Dendritic cell treated with granulocyte-macrophage colony-stimulating factor and Interleukin-4, amounts not matched to agents 40 ng/mL and 50 ng/mL, for 4 days (primary cell): ENCODE measurements around the gene CHPF2.

Source experiments
- H3K27ac Mint-ChIP-seq: one replicate; pipeline ENCODE4 v1.8.0; 2022; ENCODE audit warnings: mild to moderate bottlenecking, mixed read lengths
- H3K27me3 Mint-ChIP-seq: one replicate; pipeline ENCODE4 v1.8.0; 2022; ENCODE audit warnings: mild to moderate bottlenecking, mixed read lengths
- H3K36me3 Mint-ChIP-seq: one replicate; pipeline ENCODE4 v1.8.0; 2022; ENCODE audit warnings: low read depth, mixed read lengths
- H3K4me1 Mint-ChIP-seq: one replicate; pipeline ENCODE4 v1.8.0; 2022; ENCODE audit warnings: low read depth, mixed read lengths
- H3K4me3 Mint-ChIP-seq: one replicate; pipeline ENCODE4 v1.8.0; 2022; ENCODE audit warnings: mild to moderate bottlenecking, moderate library complexity, mixed read lengths
- H3K9me3 Mint-ChIP-seq: one replicate; pipeline ENCODE4 v1.8.0; 2022; ENCODE audit warnings: mixed read lengths
- intact Hi-C: fragments of 100-400 bp; cut with micrococcal nuclease; formaldehyde crosslinking; loops from one replicate; pipeline ENCODE4 v1.15.0; 2022

The CHPF2 gene

GRCh38 chr7:151197932-151198331, 34.4 kb upstream of the CHPF2 start:
- Mint-ChIP-seq H3K27ac (no peak overlapping the region), H3K36me3 (no peaks in the 10 kb centered on the region)

GRCh38 chr7:151198945-151199848, 33.1 kb upstream of the CHPF2 start:
- no peaks in the 10 kb centered on the region for H3K9me3 Mint-ChIP-seq
- no peak overlapping the region for H3K4me3 Mint-ChIP-seq
- no peaks in the 10 kb centered on the region for H3K4me1 Mint-ChIP-seq
- peaks cover 23% of the 10 kb centered on the region for H3K27me3 Mint-ChIP-seq
- no peak overlapping the region for H3K27ac Mint-ChIP-seq
- H3K36me3 Mint-ChIP-seq, result no peaks in the 10 kb centered on the region
- intact Hi-C loops, result no loop called here

More at GRCh38 chr7:151197932-151198331, 34.4 kb upstream of the CHPF2 start:
- no peaks in the 10 kb centered on the region for H3K9me3 Mint-ChIP-seq
- H3K27me3 Mint-ChIP-seq, result peaks cover 17% of the 10 kb centered on the region
- no peak overlapping the region for H3K4me3 Mint-ChIP-seq
- H3K4me1 Mint-ChIP-seq, result no peaks in the 10 kb centered on the region
- intact Hi-C loops, result no loop called here

- intact Hi-C loops, result no loop called here
- Mint-ChIP-seq H3K36me3 (no peaks in the 10 kb centered on the region), H3K27ac (no peak overlapping the region), H3K9me3 (no peaks in the 10 kb centered on the region), H3K4me3 (no peak overlapping the region), H3K27me3 (peaks cover 34% of the 10 kb centered on the region), H3K4me1 (no peaks in the 10 kb centered on the region)
Measured at GRCh38 chr7:151201344-151201743, 30.9 kb upstream of the CHPF2 start.

GRCh38 chr7:151201751-151202150, 30.5 kb upstream of the CHPF2 start:
- intact Hi-C loops, result no loop called here
- Mint-ChIP-seq H3K4me1 (no peaks in the 10 kb centered on the region), H3K36me3 (no peaks in the 10 kb centered on the region), H3K4me3 (no peak overlapping the region), H3K27me3 (peaks cover 38% of the 10 kb centered on the region), H3K9me3 (no peaks in the 10 kb centered on the region), H3K27ac (no peak overlapping the region)

GRCh38 chr7:151202836-151203235, 29.4 kb upstream of the CHPF2 start:
- Mint-ChIP-seq H3K36me3 (no peaks in the 10 kb centered on the region), H3K4me3 (no peak overlapping the region), H3K9me3 (no peaks in the 10 kb centered on the region), H3K27me3 (peaks cover 48% of the 10 kb centered on the region), H3K4me1 (no peaks in the 10 kb centered on the region), H3K27ac (no peak overlapping the region)
- intact Hi-C loops, result no loop called here

- no peak overlapping the region for H3K4me3 Mint-ChIP-seq
Measured at GRCh38 chr7:151204383-151205032, 27.8 kb upstream of the CHPF2 start.

GRCh38 chr7:151205730-151206129, 26.6 kb upstream of the CHPF2 start:
- Mint-ChIP-seq H3K27me3 (peaks cover 50% of the 10 kb centered on the region), H3K36me3 (peaks cover 4% of the 10 kb centered on the region), H3K9me3 (no peaks in the 10 kb centered on the region), H3K4me1 (no peaks in the 10 kb centered on the region), H3K4me3 (no peak overlapping the region), H3K27ac (no peak overlapping the region)
- intact Hi-C loops, result no loop called here

More at GRCh38 chr7:151204383-151205032, 27.8 kb upstream of the CHPF2 start:
- H3K27ac Mint-ChIP-seq, result no peak overlapping the region
- H3K36me3 Mint-ChIP-seq, result no peaks in the 10 kb centered on the region
- H3K9me3 Mint-ChIP-seq, result no peaks in the 10 kb centered on the region
- intact Hi-C loops, result no loop called here
- H3K27me3 Mint-ChIP-seq, result peaks cover 51% of the 10 kb centered on the region
- no peaks in the 10 kb centered on the region for H3K4me1 Mint-ChIP-seq

- H3K4me3 Mint-ChIP-seq, result no peak overlapping the region
- H3K27me3 Mint-ChIP-seq, result peaks cover 50% of the 10 kb centered on the region
- intact Hi-C loops, result no loop called here
- H3K36me3 Mint-ChIP-seq, result peaks cover 8% of the 10 kb centered on the region
- H3K9me3 Mint-ChIP-seq, result no peaks in the 10 kb centered on the region
- H3K4me1 Mint-ChIP-seq, result no peaks in the 10 kb centered on the region
- no peak overlapping the region for H3K27ac Mint-ChIP-seq
Measured at GRCh38 chr7:151206914-151207313, 25.4 kb upstream of the CHPF2 start.

- intact Hi-C loops, result no loop called here
- Mint-ChIP-seq H3K27me3 (peaks cover 50% of the 10 kb centered on the region), H3K4me1 (no peaks in the 10 kb centered on the region), H3K4me3 (no peak overlapping the region), H3K36me3 (peaks cover 12% of the 10 kb centered on the region), H3K9me3 (no peaks in the 10 kb centered on the region), H3K27ac (no peak overlapping the region)
Measured at GRCh38 chr7:151207315-151207714, 25.0 kb upstream of the CHPF2 start.

- intact Hi-C loops, result no loop called here
- Mint-ChIP-seq H3K36me3 (peaks cover 17% of the 10 kb centered on the region), H3K27ac (no peak overlapping the region), H3K27me3 (peaks cover 49% of the 10 kb centered on the region), H3K4me1 (no peaks in the 10 kb centered on the region), H3K4me3 (no peak overlapping the region), H3K9me3 (no peaks in the 10 kb centered on the region)
Measured at GRCh38 chr7:151207804-151208203, 24.5 kb upstream of the CHPF2 start.

GRCh38 chr7:151208253-151208862, 23.9 kb upstream of the CHPF2 start:
- Mint-ChIP-seq H3K27me3 (peaks cover 45% of the 10 kb centered on the region), H3K4me1 (no peaks in the 10 kb centered on the region), H3K4me3 (no peak overlapping the region), H3K27ac (no peak overlapping the region), H3K36me3 (peaks cover 23% of the 10 kb centered on the region), H3K9me3 (no peaks in the 10 kb centered on the region)
- intact Hi-C loops, result no loop called here

- Mint-ChIP-seq H3K9me3 (no peaks in the 10 kb centered on the region), H3K4me3 (no peak overlapping the region), H3K36me3 (peaks cover 35% of the 10 kb centered on the region), H3K4me1 (no peaks in the 10 kb centered on the region), H3K27me3 (peaks cover 34% of the 10 kb centered on the region), H3K27ac (no peak overlapping the region)
- intact Hi-C loops, result no loop called here
Measured at GRCh38 chr7:151209588-151209987, 22.7 kb upstream of the CHPF2 start.

- Mint-ChIP-seq H3K4me3 (no peak within 1 kb of the TSS), H3K36me3 (peaks cover 42% of the 10 kb centered on the region), H3K9me3 (no peaks in the 10 kb centered on the region), H3K4me1 (no peaks in the 10 kb centered on the region), H3K27ac (no peak within 1 kb of the TSS), H3K27me3 (peaks cover 28% of the 10 kb centered on the region)
- intact Hi-C loops, result no loop called here
Measured at GRCh38 chr7:151210087-151210854, 22.0 kb upstream of the CHPF2 start, which contains the start of gene H2BK1. H2BK1 (minus strand) TSS chr7:151210488; CDS start chr7:151210318, 170 bp downstream.
